ENCODE measurements around the gene HTR2B. TPM values are rescaled to one million over a fixed set of nuclear protein-coding genes. Genes with fewer than 3 reads are reported as not detected.

HTR2B gene
- total RNA-seq, 1 donor: 2.9 TPM

DNA sequence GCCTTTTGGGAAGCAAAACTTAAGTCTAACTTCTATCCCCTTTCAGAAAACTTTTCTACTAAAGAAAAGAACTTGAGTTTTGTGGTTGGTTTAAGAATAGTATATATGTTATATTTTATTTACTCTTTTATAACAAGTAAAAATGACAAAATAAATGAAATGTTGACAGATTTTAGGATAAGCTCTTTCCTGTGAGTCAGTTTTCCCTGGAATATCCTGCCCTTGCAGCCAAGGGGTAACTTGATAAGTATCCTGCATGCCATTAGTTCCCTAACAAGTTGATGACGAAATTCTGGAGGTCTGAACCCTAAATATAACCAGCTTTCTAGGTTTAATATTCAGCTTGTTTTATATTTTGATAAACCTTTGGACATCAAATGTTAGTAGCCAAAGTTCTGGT is 7.3 kb upstream of the HTR2B start:
- Histone ChIP-seq H3K9me3 (ENCODE audit: low read depth, low read length) (no peaks in the 10 kb centered on the region), H3K79me2 (ENCODE audit: insufficient read depth, low read length) (peaks cover 39% of the 10 kb centered on the region), H3K27ac (ENCODE audit: low read depth, low read length) (peak overlapping the region; percentile 31), H4K20me1 (ENCODE audit: insufficient read depth, low read length) (peaks cover 5% of the 10 kb centered on the region), H2AFZ (ENCODE audit: low read length) (no peak overlapping the region), H3K27me3 (ENCODE audit: insufficient read depth, low read length) (no peaks in the 10 kb centered on the region), H3K4me2 (ENCODE audit: insufficient read depth, low read length) (peak overlapping the region; percentile 15), H3K4me1 (ENCODE audit: insufficient read depth, low read length) (peaks cover 26% of the 10 kb centered on the region), H3K36me3 (ENCODE audit: insufficient read depth, low read length) (no peaks in the 10 kb centered on the region), H3K4me3 (ENCODE audit: insufficient read depth, low read length) (no peak overlapping the region)
- TF ChIP-seq, protein P1, sequence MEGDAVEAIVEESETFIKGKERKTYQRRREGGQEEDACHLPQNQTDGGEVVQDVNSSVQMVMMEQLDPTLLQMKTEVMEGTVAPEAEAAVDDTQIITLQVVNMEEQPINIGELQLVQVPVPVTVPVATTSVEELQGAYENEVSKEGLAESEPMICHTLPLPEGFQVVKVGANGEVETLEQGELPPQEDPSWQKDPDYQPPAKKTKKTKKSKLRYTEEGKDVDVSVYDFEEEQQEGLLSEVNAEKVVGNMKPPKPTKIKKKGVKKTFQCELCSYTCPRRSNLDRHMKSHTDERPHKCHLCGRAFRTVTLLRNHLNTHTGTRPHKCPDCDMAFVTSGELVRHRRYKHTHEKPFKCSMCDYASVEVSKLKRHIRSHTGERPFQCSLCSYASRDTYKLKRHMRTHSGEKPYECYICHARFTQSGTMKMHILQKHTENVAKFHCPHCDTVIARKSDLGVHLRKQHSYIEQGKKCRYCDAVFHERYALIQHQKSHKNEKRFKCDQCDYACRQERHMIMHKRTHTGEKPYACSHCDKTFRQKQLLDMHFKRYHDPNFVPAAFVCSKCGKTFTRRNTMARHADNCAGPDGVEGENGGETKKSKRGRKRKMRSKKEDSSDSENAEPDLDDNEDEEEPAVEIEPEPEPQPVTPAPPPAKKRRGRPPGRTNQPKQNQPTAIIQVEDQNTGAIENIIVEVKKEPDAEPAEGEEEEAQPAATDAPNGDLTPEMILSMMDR (IDR thresholded peaks at IDR 0.05; ENCODE audit: extremely low read depth, low read depth, low read length): no peak
- no peak for DNase-seq (ENCODE audit: insufficient read length, low spot score, missing footprints)

DNA sequence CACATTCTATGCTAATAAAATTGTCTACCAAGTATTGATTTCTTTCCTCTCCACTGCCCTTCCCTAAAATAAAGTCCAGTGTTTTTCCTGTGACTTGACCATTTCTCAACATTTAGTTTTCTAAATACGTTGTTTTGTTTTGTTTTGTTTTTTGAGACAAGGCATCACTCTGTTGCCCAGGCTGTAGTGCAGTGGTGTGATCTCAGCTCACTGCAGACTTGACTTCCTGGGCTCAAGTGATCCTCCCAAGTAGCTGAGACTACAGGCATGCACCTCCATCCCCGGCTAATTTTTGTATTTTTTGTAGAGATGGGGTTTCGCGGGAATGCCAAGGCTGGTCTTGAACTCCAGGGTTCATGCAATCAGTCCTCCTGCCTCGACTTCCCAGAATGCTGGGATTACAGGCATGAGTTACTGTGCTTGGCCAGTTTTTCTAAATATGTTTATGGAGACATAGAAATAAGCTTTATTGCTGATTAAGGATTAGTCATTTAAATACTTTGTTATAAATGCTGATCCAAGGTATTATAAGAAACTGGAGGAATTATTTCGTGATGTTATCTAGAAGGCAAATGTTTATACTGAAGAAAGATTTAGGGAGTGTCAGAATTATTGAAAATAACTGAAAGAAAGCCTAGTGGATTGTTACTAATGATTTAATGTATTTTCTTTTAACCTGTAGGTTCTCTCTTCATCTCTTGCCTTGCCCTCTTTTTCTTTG is 5.7 kb upstream of the HTR2B start:
- H3K9me3 ChIP-seq (ENCODE audit: low read depth, low read length): no peaks in the 10 kb centered on the region
- peak overlapping the region; percentile 14 for H3K4me2 ChIP-seq (ENCODE audit: insufficient read depth, low read length)
- H2AFZ ChIP-seq (ENCODE audit: low read length): no peak overlapping the region
- peaks cover 5% of the 10 kb centered on the region for H4K20me1 ChIP-seq (ENCODE audit: insufficient read depth, low read length)
- H3K27me3 ChIP-seq (ENCODE audit: insufficient read depth, low read length): no peaks in the 10 kb centered on the region
- no peak overlapping the region for H3K4me3 ChIP-seq (ENCODE audit: insufficient read depth, low read length)
- H3K4me1 ChIP-seq (ENCODE audit: insufficient read depth, low read length): peaks cover 26% of the 10 kb centered on the region
- peak overlapping the region; percentile 4 for H3K27ac ChIP-seq (ENCODE audit: low read depth, low read length)
- peaks cover 38% of the 10 kb centered on the region for H3K79me2 ChIP-seq (ENCODE audit: insufficient read depth, low read length)
- peak; percentile 29 for DNase-seq (ENCODE audit: insufficient read length, low spot score, missing footprints)
- H3K36me3 ChIP-seq (ENCODE audit: insufficient read depth, low read length): no peaks in the 10 kb centered on the region
- TF ChIP-seq, protein P1 (IDR thresholded peaks at IDR 0.05; ENCODE audit: extremely low read depth, low read depth, low read length): no peak

DNA sequence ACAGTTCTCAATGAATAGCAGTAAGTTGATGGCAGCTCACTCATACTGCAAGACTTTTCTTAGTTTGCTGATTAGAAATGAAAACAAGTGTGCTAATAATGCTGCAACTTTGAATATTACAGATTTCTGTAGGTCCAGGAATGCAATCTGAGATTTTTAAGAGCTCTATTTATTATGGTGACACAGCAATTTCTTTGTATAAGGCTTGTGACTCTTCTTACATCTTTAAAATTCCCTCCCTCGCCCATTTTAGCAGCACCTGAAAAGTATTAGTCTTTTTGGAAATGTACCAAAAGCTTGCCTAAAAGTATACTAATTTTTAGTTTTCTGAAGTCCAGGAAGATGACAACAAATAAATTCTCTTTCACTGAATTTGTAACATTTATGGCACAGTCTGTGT is 4.4 kb upstream of the HTR2B start:
- no peaks in the 10 kb centered on the region for H3K27me3 ChIP-seq (ENCODE audit: insufficient read depth, low read length)
- no peaks in the 10 kb centered on the region for H3K9me3 ChIP-seq (ENCODE audit: low read depth, low read length)
- peaks cover 34% of the 10 kb centered on the region for H3K79me2 ChIP-seq (ENCODE audit: insufficient read depth, low read length)
- no peaks in the 10 kb centered on the region for H3K36me3 ChIP-seq (ENCODE audit: insufficient read depth, low read length)
- no peak for DNase-seq (ENCODE audit: insufficient read length, low spot score, missing footprints)
- H2AFZ ChIP-seq (ENCODE audit: low read length): no peak overlapping the region
- H4K20me1 ChIP-seq (ENCODE audit: insufficient read depth, low read length): peaks cover 5% of the 10 kb centered on the region
- TF ChIP-seq, protein P1 (IDR thresholded peaks at IDR 0.05; ENCODE audit: extremely low read depth, low read depth, low read length): no peak
- no peak overlapping the region for H3K27ac ChIP-seq (ENCODE audit: low read depth, low read length)
- peaks cover 33% of the 10 kb centered on the region for H3K4me1 ChIP-seq (ENCODE audit: insufficient read depth, low read length)
- H3K4me2 ChIP-seq (ENCODE audit: insufficient read depth, low read length): no peak overlapping the region
- no peak overlapping the region for H3K4me3 ChIP-seq (ENCODE audit: insufficient read depth, low read length)

DNA sequence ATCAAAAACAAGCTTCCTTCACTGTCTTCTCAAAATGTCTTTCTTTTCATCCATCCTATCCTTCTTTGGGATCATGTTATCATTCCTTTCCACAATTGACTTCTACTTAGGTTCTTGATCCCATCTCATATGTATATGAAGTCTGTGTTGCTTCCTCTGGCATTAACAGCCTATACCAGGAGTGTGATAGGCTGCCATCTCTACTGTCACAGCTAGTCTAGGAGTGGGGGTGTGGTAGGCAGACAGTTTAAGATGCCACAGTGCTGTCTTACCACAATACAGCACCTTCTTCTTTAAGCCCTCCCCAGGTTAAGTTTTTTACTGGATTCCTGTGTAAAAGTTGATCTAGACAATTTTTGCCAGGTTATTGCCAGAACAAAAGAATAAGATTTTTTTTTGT is 3.7 kb upstream of the HTR2B start:
- DNase-seq (ENCODE audit: insufficient read length, low spot score, missing footprints): peak; percentile 11
- TF ChIP-seq, protein P1 (IDR thresholded peaks at IDR 0.05; ENCODE audit: extremely low read depth, low read depth, low read length): no peak
- Histone ChIP-seq H3K9me3 (ENCODE audit: low read depth, low read length) (no peaks in the 10 kb centered on the region), H3K27me3 (ENCODE audit: insufficient read depth, low read length) (no peaks in the 10 kb centered on the region), H3K36me3 (ENCODE audit: insufficient read depth, low read length) (no peaks in the 10 kb centered on the region), H3K27ac (ENCODE audit: low read depth, low read length) (no peak overlapping the region), H3K4me3 (ENCODE audit: insufficient read depth, low read length) (no peak overlapping the region), H3K4me2 (ENCODE audit: insufficient read depth, low read length) (no peak overlapping the region), H4K20me1 (ENCODE audit: insufficient read depth, low read length) (peaks cover 5% of the 10 kb centered on the region), H3K4me1 (ENCODE audit: insufficient read depth, low read length) (peaks cover 36% of the 10 kb centered on the region), H2AFZ (ENCODE audit: low read length) (no peak overlapping the region), H3K79me2 (ENCODE audit: insufficient read depth, low read length) (peaks cover 32% of the 10 kb centered on the region)
